Right lobe of liver (tissue), 6 donors: ENCODE results near the gene PRIM2. TPM values are rescaled to one million over a fixed set of nuclear protein-coding genes. Genes with fewer than 3 reads are reported as not detected.
"Not testable (repeated sequence)": the region's sequence is repeated elsewhere in the genome, so short reads cannot be mapped to it uniquely, and the experiment has no call there.

ENCODE experiments used
- ATAC-seq, 4 donors: fragments of 200-7000 bp; cut with Tn5 transposase; one replicate each; pipeline ENCODE4 v1.9.1; 2020; ENCODE audit warnings: mild to moderate bottlenecking in 4 of 4, moderate library complexity in 4 of 4
- DNase-seq, 3 donors: peaks; one replicate each; pipeline ENCODE4 v3.0.0-alpha.2; 2020
- H3K27ac ChIP-seq, 3 donors: fragments of 200-600 bp; one replicate each; pipeline ENCODE4 v1.8.0; 2022
- H3K27me3 ChIP-seq, 2 donors: fragments of 200-600 bp; one replicate each; pipeline ENCODE4 v1.8.0; 2022
- H3K36me3 ChIP-seq, 4 donors: fragments of 200-600 bp; sonication (generic) in 1 of 4; one replicate each; pipeline versions ENCODE4 v1.5.1 to v1.8.0; 2017 to 2022; ENCODE audit warnings: control low read depth in 1 of 4
- H3K4me1 ChIP-seq, 4 donors: fragments of 200-600 bp; sonication (generic) in 1 of 4; one replicate each; pipeline versions ENCODE4 v1.5.1 to v1.8.0; 2017 to 2022; ENCODE audit warnings: control low read depth in 1 of 4
- H3K4me3 ChIP-seq, 3 donors: fragments of 200-600 bp; one replicate each; pipeline ENCODE4 v1.8.0; 2022
- H3K9me3 ChIP-seq, 4 donors: fragments of 200-600 bp; sonication (generic) in 1 of 4; one replicate each; pipeline versions ENCODE4 v1.5.1 to v1.8.0; 2017 to 2022; ENCODE audit warnings: control low read depth in 1 of 4
- CTCF ChIP-seq, 4 donors: fragments of 200-600 bp in 3 of 4; fragments of 450-650 bp in 1 of 4; IDR thresholded peaks; one replicate each; pipeline versions ENCODE4 v1.5.1 to v1.8.0; 2016 to 2022; ENCODE audit warnings: antibody characterized with exemption in 4 of 4, mild to moderate bottlenecking in 2 of 4
- POLR2A ChIP-seq: fragments of 450-650 bp; IDR thresholded peaks from one replicate; pipeline ENCODE4 v1.6.1; 2017; ENCODE audit warnings: antibody characterized with exemption, mild to moderate bottlenecking
- WGBS: methylation state at CpG from one replicate; pipeline ENCODE4 v1.1.6; 2018; ENCODE audit warnings: low coverage, low lambda C conversion rate; ENCODE audit not compliant: insufficient coverage; ENCODE audit errors: missing lambda C conversion rate; 5-methylcytosine and 5-hydroxymethylcytosine counted together
- intact Hi-C, 2 donors: fragments of 100-400 bp; cut with DNase I; formaldehyde crosslinking; loops; one replicate each; pipeline versions ENCODE4 v1.11.2 to v1.14.1; 2022
- total RNA-seq, 6 experiments: library from RNA; depleted of rRNA in 2 of 6; stranded (reverse); fragments of >200 nt in 2 of 6; fragmentation: NEBNext Ultra II Directional in 3 of 6; extraction: Animal tissue kit (Norgen Biotek cat#: 25700) in 3 of 6; gene quantifications; one replicate each; pipeline versions ENCODE4 v1.1.0 to v1.2.4, GENCODE V29; 2016 to 2023
- donor health status: DM: no; HTN: yes; CAD: no.
- donor health status: DM: no; HTN: no; CAD: no.
- donor health status: DM: no; HTN: no; CAD: no.
- donor health status: DM: no; HTN: yes; CAD: no.
- donor health status: DM: no; HTN: yes; CAD: no.

The PRIM2 gene
- total RNA-seq, 6 experiments from 2014 or later, result 2.8 to 5.8 (median 3.7) TPM

GRCh38 chr6:57421503-57421902 is 104.1 kb downstream of the PRIM2 start:
- Histone ChIP-seq H3K36me3 (no peaks in the 10 kb centered on the region), H3K4me1 (no peaks in the 10 kb centered on the region), H3K27ac (no peak overlapping the region), H3K9me3 (no peaks in the 10 kb centered on the region), H3K4me3 (no peak overlapping the region), H3K27me3 (no peaks in the 10 kb centered on the region)
- DNase-seq (no peak), ATAC-seq (no peak)
- intact Hi-C loops, result no loop called here
- TF ChIP-seq CTCF (IDR thresholded peaks at IDR 0.05) (no peak), POLR2A (no peak)

- Histone ChIP-seq H3K9me3 (no peaks in the 10 kb centered on the region), H3K27ac (no peak overlapping the region), H3K27me3 (no peaks in the 10 kb centered on the region), H3K36me3 (no peaks in the 10 kb centered on the region), H3K4me1 (no peaks in the 10 kb centered on the region), H3K4me3 (no peak overlapping the region)
- intact Hi-C loops, result no loop called here
- DNase-seq, result no peak
- WGBS, result 96% methylated on average over 4 of the region's 5 CpGs
- no peak for ATAC-seq
- TF ChIP-seq POLR2A, result no peak
- no peak for TF ChIP-seq CTCF (IDR thresholded peaks at IDR 0.05)
Measured at GRCh38 chr6:57423468-57423867, 106.0 kb downstream of the PRIM2 start.

GRCh38 chr6:57431742-57432141 is 114.3 kb downstream of the PRIM2 start:
- ATAC-seq, H3K4me1 ChIP-seq, intact Hi-C loops, H3K36me3 ChIP-seq, DNase-seq, H3K27me3 ChIP-seq, H3K9me3 ChIP-seq, H3K4me3 ChIP-seq, H3K27ac ChIP-seq: not testable (repeated sequence)

- intact Hi-C loops, result no loop called here
- H3K4me3 ChIP-seq, result no peak overlapping the region
- ATAC-seq (no peak), DNase-seq (no peak)
- no peaks in the 10 kb centered on the region for H3K4me1 ChIP-seq
- H3K27me3 ChIP-seq, result no peaks in the 10 kb centered on the region
- no peaks in the 10 kb centered on the region for H3K9me3 ChIP-seq
- no peak overlapping the region for H3K27ac ChIP-seq
- H3K36me3 ChIP-seq, result no peaks in the 10 kb centered on the region
- TF ChIP-seq POLR2A (no peak), CTCF (IDR thresholded peaks at IDR 0.05) (no peak)
- 34% methylated on average over 2 of the region's 2 CpGs for WGBS
Measured at GRCh38 chr6:57432157-57432556, 114.7 kb downstream of the PRIM2 start.

- no peaks in the 10 kb centered on the region for H3K36me3 ChIP-seq
- H3K4me3 ChIP-seq, result no peak overlapping the region
- TF ChIP-seq POLR2A (no peak), CTCF (IDR thresholded peaks at IDR 0.05) (no peak)
- H3K27me3 ChIP-seq, result no peaks in the 10 kb centered on the region
- no peak for DNase-seq
- no peaks in the 10 kb centered on the region for H3K9me3 ChIP-seq
- ATAC-seq, result no peak
- intact Hi-C loops, result no loop called here
- no peaks in the 10 kb centered on the region for H3K4me1 ChIP-seq
- WGBS, result 61% methylated on average over 4 of the region's 4 CpGs
- no peak overlapping the region for H3K27ac ChIP-seq
Measured at GRCh38 chr6:57432919-57433684, 115.7 kb downstream of the PRIM2 start.

- DNase-seq, H3K9me3 ChIP-seq, H3K27me3 ChIP-seq, H3K27ac ChIP-seq, intact Hi-C loops, H3K36me3 ChIP-seq, H3K4me1 ChIP-seq, H3K4me3 ChIP-seq, ATAC-seq: not testable (repeated sequence)
- WGBS, result 93% methylated on average over 7 of the region's 9 CpGs
Measured at GRCh38 chr6:57433790-57434189, 116.4 kb downstream of the PRIM2 start.
